HepG2 (cell line): ENCODE data around the gene BACE1-AS. TPM values are rescaled to one million over a fixed set of nuclear protein-coding genes. Genes with fewer than 3 reads are reported as not detected.

Experiments used
- ATAC-seq: fragments of 200-7000 bp; cut with Tn5 transposase; 3 replicates; pipeline ENCODE4 v1.9.1; 2020; ENCODE audit warnings: mild to moderate bottlenecking, moderate library complexity
- BruUV-seq: library from RNA; stranded (reverse); fragments of 400-500 nt; replicated peaks from 2 replicates; lab custom pipeline; 2021; lab: Mats Ljungman, UMichigan
- CTCF ChIA-PET: fragments of 300-600 bp; formaldehyde crosslinking; extraction: SDS; loops from one replicate; lab custom pipeline; 2021; ENCODE audit warnings: low total read pairs, inconsistent platforms, low intra/inter-chr PET ratio; lab: Yijun Ruan, JAX
- POLR2A ChIA-PET: fragments of 350-600 bp; sonication (Branson Sonifier 250); formaldehyde crosslinking; loops from one replicate; lab custom pipeline; 2020; ENCODE audit warnings: antibody characterized with exemption, inconsistent platforms; lab: Yijun Ruan, JAX
- DNase-seq: peaks from one replicate; pipeline ENCODE4 v3.0.0-alpha.2; 2015; ENCODE audit warnings: low spot score
- FAIRE-seq: peaks from 3 replicates; lab custom pipeline; 2011; peaks lifted over from hg19 to GRCh38; lab: Jason Lieb, UNC
- H2AFZ ChIP-seq: one replicate; pipeline ENCODE4 v1.6.1; 2011; ENCODE audit warnings: low read length, inconsistent platforms
- H3K27ac ChIP-seq: fragments of 300-600 bp; 3 replicates; pipeline ENCODE4 v1.8.0; 2011; ENCODE audit warnings: mixed run types, mild to moderate bottlenecking, mixed read lengths, low read length, inconsistent platforms; ENCODE audit not compliant: insufficient read depth; ENCODE audit errors: extremely low read length
- H3K27me3 ChIP-seq, 2 experiments: fragments of 200-600 bp in 1 of 2; 2 replicates in 1 of 2; 3 replicates in 1 of 2; pipeline versions ENCODE4 v1.6.0 to v1.8.0; 2011; ENCODE audit warnings: low read length in 2 of 2, mild to moderate bottlenecking in 2 of 2, moderate library complexity in 2 of 2, inconsistent platforms in 1 of 2; ENCODE audit not compliant: insufficient read depth in 2 of 2, control insufficient read depth in 1 of 2
- H3K36me3 ChIP-seq, 2 experiments: fragments of 200-600 bp in 1 of 2; replicated peaks in 1 of 2; 2 replicates in 1 of 2; 3 replicates in 1 of 2; pipeline versions ENCODE4 v1.5.1 to v1.8.0; 2011; ENCODE audit warnings: low read length in 2 of 2, inconsistent platforms in 1 of 2; ENCODE audit not compliant: insufficient read depth in 2 of 2, control insufficient read depth in 1 of 2
- H3K4me1 ChIP-seq: 2 replicates; pipeline ENCODE4 v1.5.1; 2012; ENCODE audit warnings: low read length, inconsistent platforms; ENCODE audit not compliant: insufficient read depth
- H3K4me2 ChIP-seq: 2 replicates; pipeline ENCODE4 v1.6.0; 2011; ENCODE audit warnings: low read depth, low read length, inconsistent platforms
- H3K4me3 ChIP-seq, 3 experiments: fragments of 200-600 bp in 1 of 3; sonication (generic), shearing (Covaris generic) in 1 of 3; replicated peaks in 1 of 3; 2 replicates each; pipeline ENCODE4 v1.5.1; 2011 to 2016; ENCODE audit warnings: low read length in 3 of 3, inconsistent platforms in 2 of 3, low read depth in 2 of 3, mild to moderate bottlenecking in 2 of 3, control low read depth in 1 of 3, mixed read lengths in 1 of 3; ENCODE audit not compliant: insufficient read depth in 1 of 3
- H3K79me2 ChIP-seq: one replicate; pipeline ENCODE4 v1.6.1; 2011; ENCODE audit warnings: low read length, inconsistent platforms; ENCODE audit not compliant: insufficient read depth
- H3K9ac ChIP-seq: 2 replicates; pipeline ENCODE4 v1.6.0; 2011; ENCODE audit warnings: mild to moderate bottlenecking, low read depth, low read length, inconsistent platforms; ENCODE audit not compliant: insufficient read depth
- H3K9me3 ChIP-seq: 2 replicates; pipeline ENCODE4 v1.5.1; 2012; ENCODE audit warnings: mild to moderate bottlenecking, low read length
- H4K20me1 ChIP-seq: 2 replicates; pipeline ENCODE4 v1.6.0; 2011; ENCODE audit warnings: inconsistent platforms, mild to moderate bottlenecking, low read length, moderate library complexity; ENCODE audit not compliant: insufficient read depth
- ATRX ChIP-seq: sonication (generic); formaldehyde crosslinking; IDR thresholded peaks from 2 replicates; pipeline ENCODE4 v1.4.0; 2020; ENCODE audit warnings: missing genetic modification reagents, borderline replicate concordance
- CREB3 ChIP-seq: sonication (generic); formaldehyde crosslinking; IDR thresholded peaks from 2 replicates; pipeline ENCODE4 v1.5.0; 2020; ENCODE audit warnings: missing genetic modification reagents
- HMG20A ChIP-seq: IDR thresholded peaks from 2 replicates; pipeline ENCODE4 v1.6.1; 2016; ENCODE audit warnings: borderline replicate concordance
- HNRNPUL1 ChIP-seq: fragments of 200-400 bp; formaldehyde crosslinking; IDR thresholded peaks from 2 replicates; pipeline ENCODE4 v1.6.1; 2017; ENCODE audit warnings: low read depth, mild to moderate bottlenecking, low read length, moderate library complexity
- MATR3 ChIP-seq: sonication (generic); formaldehyde crosslinking; IDR thresholded peaks from 2 replicates; pipeline ENCODE4 v1.4.0; 2020; ENCODE audit warnings: missing genetic modification reagents
- PRPF4 ChIP-seq: fragments of 200-400 bp; formaldehyde crosslinking; IDR thresholded peaks from 2 replicates; pipeline ENCODE4 v1.6.1; 2016; ENCODE audit warnings: low read length, low read depth; ENCODE audit not compliant: poor library complexity, severe bottlenecking
- RARG ChIP-seq: sonication (generic); formaldehyde crosslinking; IDR thresholded peaks from 2 replicates; pipeline ENCODE4 v1.4.0; 2020; ENCODE audit warnings: low read depth, mild to moderate bottlenecking, missing genetic modification reagents
- SETDB1 ChIP-seq: sonication (generic); formaldehyde crosslinking; IDR thresholded peaks from 2 replicates; pipeline ENCODE4 v1.5.1; 2020; ENCODE audit warnings: missing genetic modification reagents, mild to moderate bottlenecking, borderline replicate concordance
- SOX13 ChIP-seq, 3 experiments: fragments of 450-650 bp in 1 of 3; sonication (generic) in 1 of 3; formaldehyde crosslinking in 1 of 3; IDR thresholded peaks in 2 of 3; conservative IDR thresholded peaks in 1 of 3; 2 replicates each; pipeline versions ENCODE4 v1.5.0 to v1.6.1; 2016 to 2020; ENCODE audit warnings: antibody characterized with exemption in 1 of 3, mild to moderate bottlenecking in 1 of 3, missing compliant biosample characterization in 1 of 3, missing genetic modification reagents in 1 of 3, moderate library complexity in 1 of 3
- SYNCRIP ChIP-seq: fragments of 200-400 bp; formaldehyde crosslinking; IDR thresholded peaks from 2 replicates; pipeline ENCODE4 v1.6.1; 2018; ENCODE audit warnings: mild to moderate bottlenecking, low read depth, low read length; ENCODE audit not compliant: insufficient read depth
- TAF15 ChIP-seq: fragments of 200-400 bp; formaldehyde crosslinking; IDR thresholded peaks from one replicate; pipeline ENCODE4 v1.6.1; 2018; ENCODE audit warnings: mild to moderate bottlenecking, low read depth, low read length; ENCODE audit not compliant: poor library complexity, severe bottlenecking
- ZC3H13 ChIP-seq: sonication (generic); formaldehyde crosslinking; IDR thresholded peaks from 2 replicates; pipeline ENCODE4 v1.8.1; 2023; ENCODE audit warnings: mild to moderate bottlenecking, missing genetic modification reagents, moderate library complexity
- ZFP36L2 ChIP-seq: sonication (generic); formaldehyde crosslinking; IDR thresholded peaks from 2 replicates; pipeline ENCODE4 v1.4.0; 2020; ENCODE audit warnings: missing genetic modification reagents
- ZNF180 ChIP-seq: sonication (generic); formaldehyde crosslinking; IDR thresholded peaks from 2 replicates; pipeline ENCODE4 v1.4.0; 2020; ENCODE audit warnings: low read depth, missing genetic modification reagents, borderline replicate concordance
- ZNF329 ChIP-seq: sonication (generic); formaldehyde crosslinking; IDR thresholded peaks from 2 replicates; pipeline ENCODE4 v1.9.0; 2021; ENCODE audit warnings: low read depth, mild to moderate bottlenecking, missing genetic modification reagents
- ZNF614 ChIP-seq: IDR thresholded peaks from 2 replicates; pipeline ENCODE4 v1.6.1; 2018; ENCODE audit warnings: missing biosample characterization, missing genetic modification reagents, inconsistent platforms, borderline replicate concordance
- ZNF713 ChIP-seq: sonication (generic); formaldehyde crosslinking; IDR thresholded peaks from 2 replicates; pipeline ENCODE4 v1.4.0; 2020; ENCODE audit warnings: mild to moderate bottlenecking, missing genetic modification reagents
- ZUFSP ChIP-seq: sonication (generic); formaldehyde crosslinking; IDR thresholded peaks from 2 replicates; pipeline ENCODE4 v1.9.0; 2021; ENCODE audit warnings: missing genetic modification reagents, mild to moderate bottlenecking, borderline replicate concordance
- WGBS: methylation state at CpG from one replicate; pipeline ENCODE4 v1.1.6; 2017; ENCODE audit warnings: low lambda C conversion rate; 5-methylcytosine and 5-hydroxymethylcytosine counted together
- in situ Hi-C: cut with HindIII; loops from 2 replicates; pipeline ENCODE4 v1.10.0; 2017; ENCODE audit warnings: low pct_unique_long_range_greater_than_20kb; ENCODE audit not compliant: extremely low pct_ligation_motif_present
- intact Hi-C: fragments of 100-400 bp; cut with micrococcal nuclease; formaldehyde crosslinking; loops from one replicate; pipeline ENCODE4 v1.10.0; 2022; ENCODE audit not compliant: unreplicated experiment
- polyA plus RNA-seq, 8 experiments: library from polyadenylated mRNA; depleted of rRNA in 3 of 8; stranded (reverse) in 7 of 8; unstranded in 1 of 8; fragments of >200 nt; fragmentation: Illumina TruSeq in 4 of 8; extraction: Trizol in 4 of 8; gene quantifications; 2 replicates each; pipeline versions ENCODE4 v1.2.1 to v1.2.3, GENCODE V29; 2011 to 2016; ENCODE audit warnings: low read depth in 4 of 8, missing spikeins in 1 of 8, mixed read lengths in 1 of 8; ENCODE audit not compliant: insufficient read depth in 1 of 8
- total RNA-seq, 5 experiments: library from RNA; depleted of rRNA; stranded (reverse); fragments of >200 nt; fragmentation: Illumina TruSeq; extraction: Trizol; gene quantifications; 2 replicates each; pipeline ENCODE4 v1.2.3, GENCODE V29; 2016; ENCODE audit warnings: low read depth in 1 of 5

The BACE1-AS gene
- total and polyA plus RNA-seq, 2 of the 13 experiments (the other 11 are each of a cell fraction or from before 2014, with no cell fraction given): 2.0 to 3.9 TPM

GRCh38 chr11:117279711-117280376, 11.3 kb upstream of the BACE1-AS start:
- H3K27ac ChIP-seq: no peak overlapping the region
- H3K9ac ChIP-seq: no peak overlapping the region
- H3K79me2 ChIP-seq: no peaks in the 10 kb centered on the region
- no peak for TF ChIP-seq ZNF180 (CRISPR knock-in tag)
- TF ChIP-seq ZC3H13 (CRISPR knock-in tag): no peak
- TF ChIP-seq SOX13 (IDR thresholded peaks at IDR 0.05): no peak
- TF ChIP-seq SOX13 (CRISPR knock-in tag; conservative IDR thresholded peaks at IDR 0.05 in 1 of 2, IDR thresholded peaks at IDR 0.05 in 1 of 2): no peak
- no peak for TF ChIP-seq HNRNPUL1
- TF ChIP-seq CREB3: no peak
- no peak for TF ChIP-seq SETDB1
- TF ChIP-seq HMG20A (CRISPR knock-in tag): no peak
- no peak for TF ChIP-seq ZFP36L2 (CRISPR knock-in tag)
- no peak for TF ChIP-seq ZNF329
- no peak for TF ChIP-seq ZUFSP
- no peak for TF ChIP-seq RARG (CRISPR knock-in tag)
- TF ChIP-seq TAF15: no peak
- TF ChIP-seq SYNCRIP: no peak
- no peak for TF ChIP-seq ZNF614
- no peak for TF ChIP-seq ATRX
- TF ChIP-seq PRPF4: no peak
- TF ChIP-seq ZNF713 (CRISPR knock-in tag): no peak
- no peak for TF ChIP-seq MATR3 (CRISPR knock-in tag)
- H4K20me1 ChIP-seq: no peaks in the 10 kb centered on the region
- H3K27me3 ChIP-seq: no peaks in the 10 kb centered on the region
- H3K4me2 ChIP-seq: no peak overlapping the region
- DNase-seq (no peak), FAIRE-seq (no peak), ATAC-seq (no peak)
- H3K4me1 ChIP-seq: peaks cover 8% of the 10 kb centered on the region
- POLR2A ChIA-PET: no interaction called here
- in situ Hi-C loops (no loop called here), intact Hi-C loops (no loop called here)
- no TSS peak for BruUV-seq
- H3K36me3 ChIP-seq: peaks cover 6 to 31% of the 10 kb centered on the region in 2 experiments
- H3K9me3 ChIP-seq: no peaks in the 10 kb centered on the region
- CTCF ChIA-PET: no interaction called here
- H3K4me3 ChIP-seq: no peak overlapping the region
- 97% methylated on average over 4 of the region's 4 CpGs for WGBS
- H2AFZ ChIP-seq: no peak overlapping the region
